ENCODE measurements around the gene ATXN1.
"Not testable (repeated sequence)": the region's sequence is repeated elsewhere in the genome, so short reads cannot be mapped to it uniquely, and the experiment has no call there.

ATXN1 gene

DNA sequence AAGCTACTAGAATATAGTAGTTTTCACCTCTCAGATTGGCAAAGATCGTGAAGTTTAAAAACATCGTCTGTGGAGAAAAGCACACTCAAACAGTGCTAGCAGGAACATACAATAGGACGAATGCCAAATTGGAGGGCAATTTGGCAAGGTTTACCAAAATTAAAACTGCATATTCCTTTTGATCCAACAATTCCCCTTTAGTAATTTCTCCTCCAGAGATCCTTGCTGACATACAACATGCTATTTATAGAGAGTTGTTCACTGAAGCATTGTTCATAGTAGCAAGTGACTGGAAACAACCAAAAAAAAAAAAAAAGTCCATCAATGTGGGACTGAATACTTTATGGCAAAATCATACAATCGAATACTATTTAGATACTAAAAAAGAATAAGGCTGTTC lies 202.2 kb downstream of the ATXN1 start:
- no peak for DNase-seq

DNA sequence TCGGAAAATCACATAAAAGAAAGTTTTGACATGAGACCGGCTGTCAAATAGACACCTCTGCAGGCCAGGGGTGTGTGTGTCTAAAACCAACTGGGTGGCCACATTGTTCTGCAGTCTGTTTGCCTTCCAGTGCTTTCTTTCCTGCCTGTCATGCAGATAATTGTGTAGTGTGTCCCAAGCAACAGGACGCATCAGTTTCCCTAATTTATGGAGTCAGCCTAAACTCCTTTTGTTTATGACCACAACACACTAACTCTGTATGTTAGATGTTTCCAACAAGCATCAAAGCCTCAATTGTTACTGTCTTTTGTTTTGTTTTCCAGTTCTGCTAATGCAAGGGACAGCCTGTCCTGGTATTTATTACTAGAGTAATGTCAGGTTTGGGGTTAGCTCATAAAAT lies 205.7 kb downstream of the ATXN1 start:
- no peak for DNase-seq

DNA sequence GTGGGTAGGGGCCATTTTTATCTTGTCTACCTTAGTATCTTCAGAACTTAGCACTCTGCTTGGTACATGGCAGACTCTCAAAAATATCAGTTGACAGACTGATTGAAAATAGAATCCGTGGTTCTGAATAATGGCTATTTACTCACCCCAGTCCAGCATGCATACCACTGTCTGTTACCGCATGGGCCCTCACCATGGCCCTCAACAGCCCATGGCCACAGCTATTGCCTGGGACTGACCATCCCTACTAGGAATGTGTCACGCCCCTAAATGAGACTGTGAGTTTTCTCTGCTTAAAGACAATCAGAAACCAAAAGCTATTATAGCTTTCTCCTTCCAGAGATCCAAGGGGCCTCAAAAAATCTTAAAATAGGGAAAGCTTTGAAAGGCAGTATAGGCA lies 207.7 kb downstream of the ATXN1 start:
- DNase-seq = no peak

DNA sequence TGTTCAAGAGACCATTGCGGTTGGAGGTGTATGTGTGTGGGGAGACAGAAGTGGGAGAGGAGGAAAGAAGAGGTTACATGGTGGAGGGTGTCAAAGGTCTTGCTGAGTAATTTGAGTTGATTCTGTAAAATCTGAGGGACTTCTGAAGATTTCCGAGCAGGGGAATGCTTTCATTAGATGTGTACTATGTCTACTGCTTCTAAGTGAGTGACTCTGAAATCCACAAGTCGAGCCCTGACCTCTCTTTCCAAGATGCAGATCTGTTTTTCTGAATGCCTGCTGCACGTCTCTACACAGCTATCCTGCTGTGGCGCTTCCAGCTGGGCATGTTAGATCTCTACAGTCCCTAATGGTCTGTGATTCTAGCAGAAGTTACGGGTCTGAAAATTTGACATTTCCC lies 209.8 kb downstream of the ATXN1 start:
- no peak for DNase-seq

DNA sequence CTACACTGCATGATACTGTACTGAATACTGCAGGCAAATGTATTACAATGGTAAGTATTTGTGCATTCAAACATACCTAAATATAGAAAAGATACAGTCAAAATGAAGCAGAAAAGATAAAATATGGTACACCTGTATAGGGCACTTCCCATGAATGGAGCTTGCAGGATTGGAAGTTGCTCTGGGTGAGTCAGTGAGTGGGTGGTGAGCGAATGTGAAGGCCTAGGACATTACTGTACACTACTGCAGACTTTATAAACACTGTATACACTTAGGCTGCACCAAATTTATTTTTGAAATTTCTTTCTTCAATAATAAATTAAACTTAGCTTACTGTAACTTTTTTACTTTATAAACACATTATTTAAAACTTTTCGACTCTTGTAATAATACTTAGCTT lies 213.1 kb downstream of the ATXN1 start:
- no peak for DNase-seq

DNA sequence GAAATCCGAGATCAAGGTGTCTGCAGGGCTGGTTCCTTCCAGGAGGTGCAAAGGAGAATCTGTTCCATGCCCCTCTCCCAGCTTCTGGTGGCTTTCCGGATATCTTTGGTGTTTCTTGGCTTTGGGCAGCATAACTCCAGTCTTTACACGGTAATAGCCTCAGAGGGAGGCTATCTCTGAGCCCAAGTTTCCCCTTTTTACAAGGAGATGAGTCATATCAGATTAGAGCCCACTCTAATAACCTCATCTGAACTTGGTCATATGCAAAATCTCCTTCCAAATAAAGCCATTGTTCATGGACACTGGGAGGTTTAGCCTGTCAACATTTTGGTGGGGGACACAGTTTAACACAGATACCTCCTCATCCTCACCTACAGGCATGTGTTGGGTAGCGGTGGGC lies 213.7 kb downstream of the ATXN1 start:
- DNase-seq = no peak

DNA sequence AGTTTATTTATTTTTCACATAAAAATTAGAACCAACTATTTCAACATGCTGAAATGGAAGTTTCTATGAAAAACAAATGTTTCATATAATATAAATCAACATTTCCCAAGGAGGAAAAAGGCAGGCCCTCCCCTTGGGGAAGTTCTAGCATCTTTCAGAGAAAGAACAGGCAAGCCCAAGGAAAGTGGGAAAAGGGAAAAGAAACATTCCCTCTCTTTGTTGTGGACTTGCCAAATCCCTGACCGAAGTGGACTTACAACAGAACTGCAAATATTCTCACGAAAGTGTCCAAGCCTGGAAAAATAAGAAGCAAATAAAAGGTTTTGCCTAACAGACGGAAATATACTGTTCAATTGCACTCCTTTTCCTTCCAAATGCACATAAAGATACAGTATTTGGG lies 214.4 kb downstream of the ATXN1 start:
- DNase-seq = no peak

DNA sequence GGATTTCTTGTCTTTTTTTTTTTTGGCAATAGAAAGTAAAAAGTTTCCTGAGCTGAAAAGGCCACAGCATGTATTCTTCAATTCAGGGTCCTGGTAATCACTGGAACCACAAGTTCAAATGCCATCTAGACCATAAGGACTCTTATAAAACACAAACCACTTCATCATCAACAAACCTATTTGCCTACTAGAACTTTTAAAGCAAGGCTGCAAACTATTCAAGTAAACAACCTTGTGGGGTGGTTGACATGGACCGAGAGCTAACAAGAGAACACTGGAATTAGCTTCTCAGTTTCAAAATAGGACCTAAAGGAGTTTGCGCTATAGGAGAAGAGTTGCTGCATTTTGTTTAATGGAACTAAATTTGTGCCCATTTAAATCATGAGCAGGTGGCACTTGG lies 215.9 kb downstream of the ATXN1 start:
- no peak for DNase-seq

DNA sequence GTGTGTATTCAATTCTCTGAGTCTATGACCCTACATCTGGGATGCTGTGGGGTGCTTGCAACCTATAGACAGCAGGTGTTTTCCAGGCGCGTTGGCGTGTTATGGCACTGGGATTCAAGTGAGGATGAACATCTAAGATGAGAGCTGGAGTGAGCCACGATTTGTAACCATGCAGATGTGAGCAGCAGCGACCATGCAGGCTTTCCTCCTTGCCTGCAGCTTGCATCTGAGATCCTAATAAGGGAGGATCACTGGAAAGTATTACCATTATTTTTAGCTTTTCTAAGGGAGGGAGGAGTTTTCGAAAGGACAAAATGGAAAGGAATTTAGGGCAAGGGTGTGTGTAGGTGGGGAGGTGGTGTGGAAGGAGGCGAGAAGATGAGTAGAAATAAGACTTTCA lies 216.7 kb downstream of the ATXN1 start:
- no peak for DNase-seq

DNA sequence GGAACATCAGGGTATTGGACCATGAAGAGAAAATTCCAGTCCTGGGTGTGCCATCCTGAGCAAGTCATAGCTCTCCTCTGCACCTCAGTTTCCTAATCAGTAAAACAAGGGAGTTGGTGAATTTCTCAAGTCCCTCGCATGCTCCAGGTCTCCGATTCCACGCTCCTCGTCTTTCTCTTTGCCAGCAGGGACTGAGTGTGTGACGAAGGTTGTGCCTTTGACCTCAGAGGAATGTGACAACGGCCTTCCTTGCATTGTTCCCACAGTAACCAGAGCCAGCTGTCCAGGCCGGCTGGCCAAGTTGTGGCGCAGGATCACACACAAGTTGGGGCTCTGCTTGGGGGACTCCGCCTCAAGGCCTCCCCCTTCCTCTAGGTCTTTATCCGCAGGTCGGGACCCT lies 217.3 kb downstream of the ATXN1 start:
- no peak for DNase-seq

DNA sequence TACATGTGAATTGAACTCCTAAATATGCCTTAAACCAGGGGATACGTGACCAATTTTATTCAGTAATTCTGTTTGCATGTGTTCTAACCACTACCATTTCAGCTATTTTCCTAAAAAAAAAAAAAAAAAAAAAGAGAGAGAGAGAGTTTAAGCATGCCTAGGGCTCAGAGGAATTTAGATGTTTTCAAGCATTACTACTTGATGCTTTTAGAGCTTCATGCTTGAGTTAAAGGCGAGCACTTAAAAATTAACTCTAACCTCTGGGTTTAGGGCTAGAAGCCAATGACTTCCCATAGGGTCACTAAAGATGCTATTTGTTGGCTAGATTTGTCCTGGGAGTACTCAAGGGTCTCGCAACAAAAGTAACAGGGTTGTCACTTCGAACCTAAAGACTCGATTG lies 217.7 kb downstream of the ATXN1 start:
- DNase-seq = no peak

DNA sequence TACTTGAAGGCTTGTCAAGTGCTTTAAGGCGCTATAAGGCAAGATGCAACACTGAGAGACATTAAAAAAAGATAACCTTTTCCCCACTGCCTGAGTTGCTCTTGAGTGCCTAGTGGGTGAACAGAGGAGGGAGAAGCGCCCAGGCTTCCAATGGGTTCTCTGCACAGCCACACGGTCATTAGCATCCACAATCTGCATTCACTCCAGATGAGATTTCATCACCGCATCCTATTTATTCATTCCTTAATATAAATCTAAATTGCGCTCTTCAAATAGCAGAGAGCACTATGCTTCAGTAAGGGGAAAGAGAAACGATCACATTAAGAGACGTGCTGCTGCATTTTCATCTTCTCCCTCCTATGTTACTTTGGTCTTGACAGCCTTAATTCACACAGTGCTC lies 219.2 kb downstream of the ATXN1 start:
- DNase-seq = no peak

DNA sequence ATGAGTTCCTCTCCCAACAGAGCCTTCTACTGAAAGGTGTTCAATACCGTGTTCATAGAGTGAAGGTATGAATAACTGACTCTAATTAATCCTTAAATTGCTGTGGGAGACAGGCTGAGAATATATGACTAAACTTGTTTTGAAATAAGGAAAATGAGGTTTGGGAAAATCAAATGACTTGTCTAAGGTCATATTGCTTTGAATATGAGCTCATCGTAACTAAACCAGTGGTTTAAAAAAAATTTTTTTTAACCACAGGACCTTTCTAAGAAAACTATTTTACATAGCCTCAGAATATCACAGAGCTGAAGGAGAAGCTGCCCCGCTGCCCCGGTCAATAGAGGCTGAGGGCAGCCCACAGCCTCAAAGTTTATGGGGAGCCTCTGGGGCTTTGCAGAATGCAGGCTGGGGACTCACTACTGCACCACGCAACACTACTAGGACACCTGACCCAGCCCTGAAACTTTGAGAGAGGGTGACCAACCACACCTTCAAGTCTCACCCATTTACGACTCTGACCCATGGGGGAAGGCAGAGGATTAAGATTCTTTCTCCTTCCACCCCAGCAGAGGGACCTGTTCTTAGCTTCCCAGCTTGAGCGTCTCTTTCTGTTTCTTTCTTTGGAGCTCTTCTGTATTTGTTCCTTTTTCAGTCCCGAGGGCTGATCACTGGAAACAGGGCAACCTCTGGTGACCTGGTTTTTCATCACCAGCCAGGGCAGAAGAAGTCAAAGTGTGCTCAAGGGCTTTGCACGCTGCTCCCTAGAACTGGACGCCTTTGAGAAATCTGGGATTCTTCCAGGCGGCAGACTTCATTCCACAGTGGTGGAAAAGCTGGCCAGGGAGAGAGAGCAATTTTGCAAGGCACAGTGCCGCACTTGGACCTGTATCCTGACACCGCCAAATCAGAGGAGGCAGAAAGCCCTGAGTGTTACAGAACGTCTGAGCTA lies 220.2 kb downstream of the ATXN1 start:
- DNase-seq = no peak

DNA sequence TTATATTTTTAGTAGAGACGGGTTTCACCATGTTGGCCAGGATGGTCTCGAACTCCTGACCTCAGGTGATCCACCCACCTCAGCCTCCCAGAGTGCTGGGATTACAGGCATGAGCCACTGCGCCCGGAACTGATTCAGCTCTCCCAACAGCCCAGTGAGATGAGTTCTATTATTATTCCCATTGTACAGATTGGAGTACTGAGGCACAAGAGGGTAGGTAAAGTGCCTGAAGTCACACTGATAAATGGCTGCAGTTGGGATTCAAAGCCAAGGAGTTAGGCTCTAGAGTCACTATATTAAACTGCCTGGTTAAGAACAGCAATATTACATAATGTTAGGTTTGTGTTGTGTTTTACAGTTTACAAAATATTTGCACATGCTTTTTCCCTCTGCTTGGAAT lies 220.9 kb downstream of the ATXN1 start:
- not testable (repeated sequence) for DNase-seq

DNA sequence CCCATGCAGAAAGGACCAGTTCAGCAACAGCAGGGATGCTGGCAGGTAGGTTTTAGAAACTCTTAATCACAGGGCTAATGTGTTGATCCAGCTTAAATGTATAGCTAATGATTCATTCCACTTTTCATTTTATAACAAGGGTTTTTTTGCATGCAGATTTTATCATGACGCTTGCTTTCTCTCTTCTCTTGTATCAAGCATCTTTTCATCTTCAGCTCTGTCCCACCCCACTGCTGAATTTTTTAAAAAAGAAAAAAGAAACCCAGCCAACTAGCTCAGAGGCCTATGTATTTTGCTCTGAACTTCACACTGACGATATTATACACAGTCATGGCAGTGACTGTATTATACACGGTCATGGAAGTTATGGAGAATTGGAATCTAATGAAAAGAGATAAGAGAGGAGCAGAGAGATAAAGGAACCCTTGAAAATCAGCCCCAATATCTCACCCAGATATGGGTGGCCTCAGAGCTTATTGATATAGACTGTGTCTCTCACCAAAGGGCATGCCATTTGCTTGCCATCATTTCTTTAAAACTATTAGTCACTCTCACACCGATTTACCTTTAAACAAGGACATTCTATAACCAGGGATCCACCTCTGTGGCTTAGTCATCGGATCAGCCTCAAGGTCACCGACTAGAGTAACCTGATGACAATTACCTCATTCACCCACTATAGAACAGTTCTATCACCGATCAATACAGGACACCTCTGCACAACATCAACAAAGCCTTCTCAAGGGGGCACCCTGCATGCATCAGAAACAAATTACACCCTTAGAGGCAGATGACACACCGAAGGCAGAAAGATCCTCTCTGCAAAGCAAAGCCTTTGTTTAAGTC lies 222.0 kb downstream of the ATXN1 start:
- no peak for DNase-seq

DNA sequence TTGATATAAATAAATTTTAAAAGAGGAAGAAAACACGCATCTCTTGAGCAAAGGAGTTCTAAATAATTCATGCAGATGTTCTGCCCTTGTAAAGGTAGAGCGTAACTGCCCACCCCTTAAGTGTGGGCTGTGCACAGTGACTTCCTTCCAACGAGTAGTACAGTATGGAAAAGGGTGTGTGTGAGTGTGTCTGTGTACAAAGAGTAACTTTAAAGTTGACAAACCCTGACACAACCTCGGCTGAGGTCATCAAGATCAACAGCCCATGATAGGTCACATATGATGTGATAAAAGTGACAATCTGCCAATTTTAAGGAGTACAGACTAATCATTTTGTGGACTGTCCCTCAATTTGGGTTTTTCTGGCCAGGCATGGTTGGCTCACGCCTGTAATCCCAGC lies 225.7 kb downstream of the ATXN1 start:
- DNase-seq = no peak

DNA sequence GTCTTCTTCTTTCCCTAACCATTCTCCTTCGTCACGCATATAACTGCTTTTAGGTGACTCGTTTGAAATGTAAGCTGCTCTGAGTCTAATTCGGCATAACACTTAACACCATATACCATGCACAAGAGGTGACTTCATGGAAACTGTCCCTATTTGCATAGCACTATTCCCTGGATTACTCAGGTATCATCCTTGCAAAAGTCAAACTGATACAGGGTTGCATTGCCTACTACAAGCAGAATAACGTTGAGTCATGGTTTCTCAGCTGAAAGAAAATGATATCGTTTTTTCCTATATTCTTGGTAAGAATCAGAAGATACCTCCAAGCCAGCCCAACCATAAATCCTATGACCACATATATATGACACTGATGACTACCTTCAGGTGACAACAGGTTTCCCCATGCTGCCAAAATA lies 227.5 kb downstream of the ATXN1 start:
- DNase-seq = no peak

DNA sequence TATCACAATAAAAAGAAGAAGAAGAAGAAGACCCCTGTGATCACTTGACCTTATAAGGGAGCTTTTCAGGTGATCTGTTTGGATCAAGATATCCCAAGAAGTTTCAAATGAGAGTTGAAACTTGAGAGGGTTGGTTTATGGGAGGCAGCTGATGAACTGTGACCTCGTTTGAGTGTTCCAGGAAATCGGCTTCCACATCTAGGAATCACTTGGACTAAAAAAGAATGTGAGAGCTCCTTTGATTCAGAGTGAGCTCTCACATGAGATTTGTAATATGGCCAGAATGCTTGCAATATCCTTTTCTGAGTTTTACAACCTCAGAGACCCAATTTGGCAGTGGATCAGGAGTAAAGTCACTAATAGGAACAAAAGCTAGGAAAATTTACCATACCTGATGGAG lies 228.1 kb downstream of the ATXN1 start:
- DNase-seq = no peak

DNA sequence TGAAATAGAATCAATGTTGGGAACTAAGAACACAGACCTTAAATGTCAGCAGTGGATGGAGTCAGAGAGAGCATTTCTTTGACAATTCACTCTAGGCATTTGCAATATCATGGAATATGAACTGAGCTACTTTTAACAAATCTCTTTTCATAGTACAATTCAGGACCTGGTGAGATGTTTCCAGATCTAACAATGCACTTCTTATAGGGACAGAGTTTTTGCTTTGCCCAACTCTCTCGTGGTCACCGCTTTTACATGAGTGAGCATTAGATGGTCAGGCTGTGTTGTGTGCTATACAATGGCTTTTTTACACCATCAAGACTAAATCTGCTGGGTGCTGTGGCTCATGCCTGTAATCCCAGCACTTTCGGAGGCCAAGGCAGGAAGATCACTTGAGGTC lies 233.6 kb downstream of the ATXN1 start:
- no peak for DNase-seq

DNA sequence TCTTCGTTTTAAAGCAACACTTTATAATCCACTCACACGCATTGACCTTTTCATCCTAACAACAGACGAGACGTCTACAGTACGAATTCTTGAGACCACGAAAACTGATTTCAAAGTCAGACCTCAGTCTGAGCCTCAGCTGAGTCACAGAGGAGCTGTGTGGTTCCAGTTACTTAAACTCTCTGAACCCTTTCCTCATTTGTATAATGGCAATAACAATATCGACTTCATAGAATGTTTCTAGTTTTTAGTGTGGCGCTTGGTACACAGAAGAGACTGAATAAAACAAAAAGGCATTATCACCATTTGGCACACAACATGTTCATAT lies 236.9 kb downstream of the ATXN1 start:
- no peak for DNase-seq

DNA sequence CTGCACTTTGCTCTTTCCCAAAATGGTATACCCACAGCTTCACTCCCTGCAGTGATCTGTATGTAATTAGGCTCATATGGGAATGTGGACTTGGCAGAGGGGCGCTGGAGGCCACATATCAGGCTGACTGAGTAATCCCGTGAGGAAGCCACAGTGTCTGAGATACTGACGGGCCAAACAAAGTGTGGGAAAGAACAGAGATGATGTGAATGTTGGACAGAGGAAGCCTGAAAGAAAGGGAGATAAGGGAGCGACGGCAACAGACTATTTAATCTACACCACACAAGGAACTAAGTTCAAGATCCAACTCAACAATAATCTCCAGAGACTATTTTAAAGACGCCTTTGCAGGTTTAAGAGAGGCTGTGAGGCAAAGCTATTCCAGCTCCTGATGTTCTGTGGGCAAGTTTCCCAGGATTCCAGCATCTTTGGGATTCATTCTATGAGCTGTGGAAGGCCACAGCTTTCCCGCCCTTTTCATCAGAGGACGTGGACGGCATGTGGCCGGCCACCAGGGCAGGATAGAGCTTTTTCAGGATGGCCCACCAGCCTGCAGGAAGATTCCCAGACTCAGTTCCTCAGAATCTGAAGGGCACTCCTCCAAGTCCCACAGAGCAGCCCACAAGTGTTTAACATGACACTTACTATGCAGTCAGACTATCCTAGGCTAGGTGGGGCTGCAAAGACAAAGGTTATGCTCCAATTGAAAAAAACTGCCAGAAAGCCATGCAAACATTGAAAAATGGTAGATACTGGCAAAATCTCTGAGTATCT lies 237.5 kb downstream of the ATXN1 start:
- no peak for DNase-seq

DNA sequence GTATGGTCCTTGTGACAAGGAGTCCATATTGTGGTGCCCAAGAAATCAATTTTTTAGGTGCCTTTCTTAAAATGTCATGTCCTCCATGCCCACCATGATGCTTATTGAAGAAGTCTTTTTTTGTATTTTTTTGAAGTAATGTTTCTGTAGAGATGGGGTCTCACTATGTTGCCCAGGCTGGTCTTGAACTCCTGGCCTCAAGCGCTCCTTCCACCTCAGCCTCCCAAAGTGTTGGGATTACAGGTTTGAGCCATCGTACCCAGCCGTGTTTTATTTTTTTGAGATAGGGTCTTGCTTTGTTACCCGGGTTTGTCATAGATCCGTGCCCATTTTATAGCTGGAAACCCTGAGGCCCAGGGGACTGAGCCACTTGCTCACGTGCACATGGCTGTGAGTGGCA lies 238.3 kb downstream of the ATXN1 start:
- DNase-seq = no peak

DNA sequence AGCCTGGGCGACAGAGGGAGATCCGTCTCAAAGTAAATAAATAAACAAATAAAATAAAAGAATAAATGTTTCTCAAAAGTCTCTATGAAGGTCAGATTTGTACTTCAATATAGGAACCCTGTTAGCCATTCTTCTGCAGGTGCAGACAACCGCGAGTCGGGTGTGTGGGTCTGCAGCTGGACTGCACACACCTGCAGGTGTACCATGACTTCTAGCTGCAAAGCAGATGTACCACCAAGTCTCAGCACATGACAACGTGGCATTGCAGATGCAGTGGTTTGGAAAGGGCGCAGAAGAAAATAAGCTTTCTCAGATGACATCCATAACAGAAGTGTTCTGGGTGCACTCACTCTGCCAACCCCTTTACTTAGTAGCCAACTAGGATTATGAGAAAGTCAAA lies 239.7 kb downstream of the ATXN1 start:
- no peak for DNase-seq

All from NCI-H2029 (cell line).